B cell (primary cell): ENCODE measurements around the gene RHOU. TPM values are rescaled to one million over a fixed set of nuclear protein-coding genes. Genes with fewer than 3 reads are reported as not detected.

ENCODE experiments used
- ATAC-seq: fragments of 200-7000 bp; cut with Tn5 transposase; one replicate; pipeline ENCODE4 v1.10.0; 2021; ENCODE audit warnings: low read depth, mild to moderate bottlenecking, moderate number of reproducible peaks, moderate library complexity
- CTCF ChIA-PET: fragments of 350-600 bp; sonication (Branson Sonifier 250); formaldehyde crosslinking; loops from one replicate; lab custom pipeline; 2021; ENCODE audit warnings: antibody characterized with exemption, inconsistent platforms; lab: Charles Lee
- POLR2A ChIA-PET: fragments of 350-600 bp; sonication (Branson Sonifier 250); formaldehyde crosslinking; loops from one replicate; lab custom pipeline; 2021; ENCODE audit warnings: antibody characterized with exemption; lab: Charles Lee
- DNase-seq: peaks from one replicate; pipeline ENCODE4 v3.0.0; 2013
- H2AFZ ChIP-seq: 2 replicates; pipeline ENCODE4 v1.6.1; 2012; ENCODE audit warnings: mild to moderate bottlenecking, low read depth, low read length; ENCODE audit not compliant: insufficient read depth, poor library complexity, severe bottlenecking
- H3K27ac ChIP-seq, 2 donors: 1 replicate in 1 of 2; 2 replicates in 1 of 2; pipeline ENCODE4 v1.5.1; 2012 to 2013; ENCODE audit warnings: low read length in 2 of 2, mild to moderate bottlenecking in 2 of 2, moderate library complexity in 1 of 2
- H3K27me3 ChIP-seq, 4 experiments: fragments of 200-600 bp in 1 of 4; sonication (generic) in 1 of 4; replicated peaks in 1 of 4; 1 replicate in 2 of 4; 2 replicates in 2 of 4; pipeline versions ENCODE4 v1.6.1 to v1.7.0; 2013 to 2016; ENCODE audit warnings: low read length in 3 of 4, mild to moderate bottlenecking in 2 of 4, mixed read lengths in 1 of 4, moderate library complexity in 1 of 4; ENCODE audit not compliant: insufficient read depth in 4 of 4, control insufficient read depth in 3 of 4; ENCODE audit errors: control extremely low read depth in 1 of 4
- H3K36me3 ChIP-seq, 2 experiments: replicated peaks in 1 of 2; 1 replicate in 1 of 2; 2 replicates in 1 of 2; pipeline versions ENCODE4 v1.6.1 to v1.7.1; 2013; ENCODE audit warnings: low read length in 1 of 2; ENCODE audit not compliant: insufficient read depth in 2 of 2, control insufficient read depth in 1 of 2; ENCODE audit errors: control extremely low read depth in 1 of 2, extremely low read depth in 1 of 2
- H3K4me1 ChIP-seq, 2 donors: fragments of 200-600 bp in 1 of 2; sonication (generic) in 1 of 2; 1 replicate in 1 of 2; 2 replicates in 1 of 2; pipeline versions ENCODE4 v1.5.1 to v1.6.1; 2013 to 2017; ENCODE audit warnings: low read length in 2 of 2; ENCODE audit not compliant: control insufficient read depth in 2 of 2, insufficient read depth in 2 of 2
- H3K4me2 ChIP-seq: replicated peaks from 2 replicates; pipeline ENCODE3; 2012; ENCODE audit warnings: mild to moderate bottlenecking, low read depth, low read length; ENCODE audit not compliant: poor library complexity, severe bottlenecking
- H3K4me3 ChIP-seq, 5 experiments: fragments of 200-600 bp in 1 of 5; sonication (generic) in 1 of 5; 1 replicate in 3 of 5; 2 replicates in 2 of 5; pipeline versions ENCODE4 v1.5.1 to v1.7.0; 2011 to 2016; ENCODE audit warnings: low read length in 4 of 5, mild to moderate bottlenecking in 4 of 5, low read depth in 2 of 5, control low read depth in 1 of 5, moderate library complexity in 1 of 5; ENCODE audit not compliant: insufficient read depth in 1 of 5; ENCODE audit errors: control extremely low read depth in 1 of 5, extremely low read depth in 1 of 5
- H3K79me2 ChIP-seq: fragments of 200-600 bp; sonication (generic); one replicate; pipeline ENCODE4 v1.6.0; 2016; ENCODE audit warnings: low read length; ENCODE audit not compliant: control insufficient read depth, insufficient read depth
- H3K9ac ChIP-seq: fragments of 200-600 bp; sonication (generic); 2 replicates; pipeline ENCODE4 v1.6.1; 2017; ENCODE audit warnings: mild to moderate bottlenecking, low read length, moderate library complexity
- H3K9me3 ChIP-seq, 3 donors: one replicate each; pipeline versions ENCODE4 v1.6.1 to v1.7.1; 2013; ENCODE audit warnings: low read length in 2 of 3; ENCODE audit not compliant: control insufficient read depth in 2 of 3, insufficient read depth in 1 of 3; ENCODE audit errors: control extremely low read depth in 1 of 3
- H4K20me1 ChIP-seq: 2 replicates; pipeline ENCODE4 v1.6.0; 2012; ENCODE audit warnings: mild to moderate bottlenecking, low read length; ENCODE audit not compliant: insufficient read depth, control insufficient read depth, poor library complexity, severe bottlenecking
- H3K27ac Mint-ChIP-seq: one replicate; pipeline ENCODE4 v1.8.0; 2021; ENCODE audit warnings: mixed read lengths
- H3K27me3 Mint-ChIP-seq: one replicate; pipeline ENCODE4 v1.8.0; 2021; ENCODE audit warnings: mixed read lengths
- H3K4me1 Mint-ChIP-seq: one replicate; pipeline ENCODE4 v1.8.0; 2021; ENCODE audit warnings: mixed read lengths
- H3K4me3 Mint-ChIP-seq: one replicate; pipeline ENCODE4 v1.8.0; 2021; ENCODE audit warnings: mixed read lengths
- H3K9me3 Mint-ChIP-seq: one replicate; pipeline ENCODE4 v1.8.0; 2022; ENCODE audit warnings: mixed read lengths; ENCODE audit not compliant: insufficient read depth
- CTCF ChIP-seq: fragments of 200-600 bp; IDR thresholded peaks from one replicate; pipeline ENCODE4 v1.8.0; 2022; ENCODE audit warnings: antibody characterized with exemption, mild to moderate bottlenecking
- EZH2 ChIP-seq: IDR thresholded peaks from 2 replicates; pipeline ENCODE4 v1.6.1; 2012; ENCODE audit warnings: borderline replicate concordance, low read depth, mild to moderate bottlenecking, moderate library complexity, low read length; ENCODE audit not compliant: insufficient read depth, poor library complexity, severe bottlenecking
- WGBS: methylation state at CpG from one replicate; pipeline ENCODE4 v1.1.5; 2013; ENCODE audit warnings: missing lambda C conversion rate; ENCODE audit not compliant: insufficient coverage; 5-methylcytosine and 5-hydroxymethylcytosine counted together
- intact Hi-C: fragments of 100-400 bp; cut with micrococcal nuclease; formaldehyde crosslinking; loops from one replicate; pipeline ENCODE4 v1.10.0; 2022
- polyA plus RNA-seq: library from polyadenylated mRNA; depleted of rRNA; stranded (reverse); fragments of >200 nt; gene quantifications from 2 replicates; pipeline ENCODE4 v1.2.3, GENCODE V29; 2012
- total RNA-seq, 2 donors: library from RNA; stranded (reverse); fragments of 120-200 nt in 1 of 2; gene quantifications; 1 replicate in 1 of 2; 2 replicates in 1 of 2; pipeline versions ENCODE4 v1.2.3 to v1.2.4, GENCODE V29; 2013 to 2022

RHOU gene
- total and polyA plus RNA-seq, 2 donors (not counting 1 experiment from before 2014, with no cell fraction given), result 0.12 TPM; not detected in 1

- no peak for ATAC-seq
- H3K9me3 ChIP-seq, result peaks cover 0 to 7% (median 2%) of the 10 kb centered on the region in 3 donors
These were observed 32.8 kb upstream of the RHOU start for GRCh38 chr1:228702433-228702832.

GRCh38 chr1:228706305-228706704, 29.0 kb upstream of the RHOU start:
- no peak overlapping the region for H3K4me3 Mint-ChIP-seq
- Histone ChIP-seq H3K9ac (no peak overlapping the region), H3K4me1 (no peaks in the 10 kb centered on the region), H3K9me3 (peaks cover 0 to 7% (median 2%) of the 10 kb centered on the region in 3 donors), H4K20me1 (no peaks in the 10 kb centered on the region), H3K27ac (no peak overlapping the region), H3K4me3 (no peak overlapping the region), H3K36me3 (no peaks in the 10 kb centered on the region), H3K4me2 (no peak overlapping the region), H2AFZ (no peak overlapping the region), H3K27me3 (no peaks in the 10 kb centered on the region), H3K79me2 (no peaks in the 10 kb centered on the region)
- ChIA-PET CTCF (no interaction called here), POLR2A (no interaction called here)
- DNase-seq (no peak), ATAC-seq (no peak)
- intact Hi-C loops, result no loop called here
- TF ChIP-seq EZH2 (no peak), CTCF (no peak)
- H3K27me3 Mint-ChIP-seq, result peaks cover 11% of the 10 kb centered on the region
- peaks cover 4% of the 10 kb centered on the region for H3K9me3 Mint-ChIP-seq
- no peaks in the 10 kb centered on the region for H3K4me1 Mint-ChIP-seq
- WGBS, result no CpG with 5 or more reads among the region's 4 CpGs
- H3K27ac Mint-ChIP-seq, result no peak overlapping the region

More at GRCh38 chr1:228702433-228702832, 32.8 kb upstream of the RHOU start:
- Histone ChIP-seq H3K27ac (no peak overlapping the region), H3K9ac (no peak overlapping the region), H3K4me3 (no peak overlapping the region), H3K79me2 (no peaks in the 10 kb centered on the region), H2AFZ (no peak overlapping the region), H3K27me3 (no peaks in the 10 kb centered on the region), H3K4me1 (no peaks in the 10 kb centered on the region), H4K20me1 (no peaks in the 10 kb centered on the region), H3K4me2 (no peak overlapping the region), H3K36me3 (no peaks in the 10 kb centered on the region)
- DNase-seq, result no peak
- Mint-ChIP-seq H3K27me3 (peaks cover 14% of the 10 kb centered on the region), H3K27ac (no peak overlapping the region), H3K4me3 (no peak overlapping the region), H3K4me1 (no peaks in the 10 kb centered on the region), H3K9me3 (peaks cover 4% of the 10 kb centered on the region)
- ChIA-PET CTCF (interaction anchor here (0.9 kb wide), 1 partner anchor 30 kb away, joined by 3 read pairs; no protein-coding TSS in a partner anchor), POLR2A (no interaction called here)
- no CpG with 5 or more reads among the region's 1 CpG for WGBS
- intact Hi-C loops, result no loop called here
- TF ChIP-seq EZH2 (no peak), CTCF (no peak)
